Activated CD8-positive, alpha-beta memory T cell treated with anti-CD3 and anti-CD28 coated beads, Interleukin-2, amount 10 ng/mL, durations not matched to agents 7 days and 5 days (primary cell): Measurements from ENCODE around the gene SHROOM3. TPM values are rescaled to one million over a fixed set of nuclear protein-coding genes. Genes with fewer than 3 reads are reported as not detected.
A peak's percentile ranks its signal among the peaks of the same experiment; 100 is the strongest.

Experiments
- ATAC-seq: fragments of 150-1000 bp; cut with Tn5 transposase; one replicate; pipeline ENCODE4 v1.10.0; 2021; ENCODE audit warnings: moderate library complexity
- CTCF ChIA-PET: fragments of 350-600 bp; sonication (Branson Sonifier 250); formaldehyde crosslinking; loops from one replicate; lab custom pipeline; 2021; ENCODE audit warnings: antibody characterized with exemption; lab: Charles Lee
- DNase-seq: peaks from one replicate; pipeline ENCODE4 v3.0.0-alpha.2; 2020
- H3K27ac Mint-ChIP-seq: one replicate; pipeline ENCODE4 v1.8.0; 2021; ENCODE audit warnings: mild to moderate bottlenecking, mixed read lengths
- H3K27me3 Mint-ChIP-seq: one replicate; pipeline ENCODE4 v1.8.0; 2021; ENCODE audit warnings: mixed read lengths
- H3K36me3 Mint-ChIP-seq: one replicate; pipeline ENCODE4 v1.8.0; 2021; ENCODE audit warnings: mild to moderate bottlenecking, mixed read lengths
- H3K4me1 Mint-ChIP-seq: one replicate; pipeline ENCODE4 v1.8.0; 2021; ENCODE audit warnings: mixed read lengths
- H3K4me3 Mint-ChIP-seq: one replicate; pipeline ENCODE4 v1.8.0; 2021; ENCODE audit warnings: mild to moderate bottlenecking, moderate library complexity, mixed read lengths
- H3K9me3 Mint-ChIP-seq: one replicate; pipeline ENCODE4 v1.8.0; 2022; ENCODE audit warnings: low read depth, mixed read lengths
- total RNA-seq, 2 experiments: library from RNA; stranded (reverse); gene quantifications; one replicate each; pipeline ENCODE4 v1.2.3, GENCODE V29; 2021

Gene SHROOM3
- total RNA-seq, 2 experiments from 2014 or later = 0.09 TPM; not detected in 1

DNA sequence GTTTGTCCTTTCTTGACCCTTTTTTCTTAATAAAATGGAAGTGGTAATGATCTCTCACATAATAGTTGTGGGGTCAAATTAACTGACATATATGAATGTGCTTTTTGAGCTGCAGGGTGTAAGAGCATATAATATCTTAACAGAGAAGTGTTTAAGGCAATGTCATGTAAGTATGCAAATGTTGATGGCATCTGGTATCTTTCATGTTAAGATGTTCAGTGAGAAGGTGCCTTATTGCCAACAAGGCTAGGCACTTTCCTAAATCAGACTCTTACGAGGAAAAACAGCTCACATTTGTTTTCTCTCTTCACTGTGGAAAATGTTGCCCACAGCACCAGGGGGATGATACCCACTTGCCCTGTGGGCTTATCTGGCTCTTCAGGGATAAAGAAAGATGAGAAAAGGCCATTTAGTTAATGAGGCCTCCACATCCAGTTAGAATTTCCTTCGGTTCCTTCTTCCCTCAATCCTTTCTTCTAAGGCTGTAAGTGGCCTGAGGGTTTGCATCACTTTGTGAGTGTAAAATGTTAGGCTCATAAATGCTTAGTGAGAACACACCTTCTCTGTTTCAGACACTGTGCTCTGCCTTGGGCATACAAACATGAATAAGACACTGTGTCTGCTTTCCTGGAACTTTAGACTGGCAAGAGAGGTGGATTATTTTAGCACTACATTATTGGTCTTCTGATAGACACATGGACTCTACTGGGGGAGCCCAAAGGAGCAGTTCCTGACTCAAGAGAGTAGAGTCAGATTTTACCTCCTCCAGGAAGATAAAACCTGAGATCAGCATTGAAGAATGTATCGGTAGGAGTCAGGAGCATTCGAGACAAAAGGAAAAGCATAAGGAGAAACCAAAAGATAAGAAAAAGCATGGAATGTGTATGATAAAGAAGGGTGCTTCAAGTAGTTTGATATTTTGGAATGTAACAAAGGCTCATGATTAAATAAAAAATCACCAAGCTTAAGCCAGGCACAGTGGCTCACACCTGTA lies 327.4 kb downstream of the SHROOM3 start:
- Mint-ChIP-seq H3K9me3 (no peaks in the 10 kb centered on the region), H3K4me3 (no peak overlapping the region), H3K27me3 (peaks cover 39% of the 10 kb centered on the region), H3K27ac (no peak overlapping the region), H3K36me3 (no peaks in the 10 kb centered on the region), H3K4me1 (peaks cover 19% of the 10 kb centered on the region)
- ATAC-seq (no peak), DNase-seq (no peak)
- CTCF ChIA-PET = no interaction called here

DNA sequence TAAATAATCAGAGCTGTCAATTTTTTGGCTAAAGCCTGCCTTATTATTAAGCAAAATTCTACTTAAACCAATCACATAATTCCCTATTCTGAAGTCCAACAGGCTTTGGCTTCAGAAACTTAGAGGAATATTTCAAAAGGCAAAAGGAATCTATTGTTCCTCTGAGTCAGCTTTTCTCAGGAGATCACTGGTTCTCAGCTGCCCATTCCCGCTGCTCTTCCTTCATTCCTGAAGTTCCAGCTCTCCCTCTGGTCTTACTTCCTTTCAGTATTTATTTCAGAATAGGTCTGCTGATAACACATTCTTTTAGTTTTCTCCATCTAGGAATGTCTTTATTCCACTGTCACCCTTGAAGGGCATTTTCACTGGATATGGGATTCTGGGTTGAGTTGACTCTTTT lies 329.2 kb downstream of the SHROOM3 start:
- DNase-seq (no peak), ATAC-seq (no peak)
- Mint-ChIP-seq H3K27me3 (peaks cover 40% of the 10 kb centered on the region), H3K36me3 (no peaks in the 10 kb centered on the region), H3K4me1 (peaks cover 11% of the 10 kb centered on the region), H3K27ac (no peak overlapping the region), H3K9me3 (no peaks in the 10 kb centered on the region), H3K4me3 (no peak overlapping the region)
- CTCF ChIA-PET = interaction anchor here (1.3 kb wide), 1 partner anchor 26 kb away, joined by 3 read pairs; no protein-coding TSS in a partner anchor

DNA sequence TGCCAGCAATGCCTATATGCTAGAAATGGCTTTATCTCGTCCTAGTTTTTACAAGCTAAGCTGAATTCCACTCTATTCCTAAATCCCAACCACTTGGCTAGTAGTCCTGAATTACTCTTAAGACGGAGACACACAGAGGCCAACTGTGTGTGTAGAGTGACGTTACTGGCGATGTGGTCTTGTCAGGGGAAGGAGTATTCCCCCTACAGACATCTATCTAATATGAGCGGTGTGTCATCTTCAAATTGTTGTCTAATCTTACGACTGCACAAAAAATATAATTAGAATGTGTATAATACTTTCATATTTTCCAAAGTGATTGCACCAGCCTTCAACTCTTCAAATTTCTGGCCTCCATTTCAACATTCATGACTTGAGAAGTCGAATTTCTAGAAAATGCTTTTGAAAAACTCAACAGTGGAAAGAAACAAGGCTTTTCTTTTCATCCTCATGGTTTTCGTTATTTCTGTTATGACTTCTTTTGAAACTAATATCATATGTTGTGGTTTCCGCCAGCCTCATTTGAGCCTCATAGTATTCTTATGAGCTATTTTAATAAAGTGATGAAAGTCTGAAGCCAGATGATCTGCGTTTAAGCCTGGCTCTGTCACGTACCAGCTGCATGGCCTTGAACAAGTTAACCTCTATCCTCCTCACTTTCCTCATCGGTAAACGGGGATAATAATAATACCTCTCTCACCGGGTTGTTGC lies 330.6 kb downstream of the SHROOM3 start:
- no peaks in the 10 kb centered on the region for H3K9me3 Mint-ChIP-seq
- H3K4me3 Mint-ChIP-seq = no peak overlapping the region
- no peaks in the 10 kb centered on the region for H3K36me3 Mint-ChIP-seq
- H3K27ac Mint-ChIP-seq = no peak overlapping the region
- CTCF ChIA-PET = interaction anchor here (1.0 kb wide), 1 partner anchor 18 kb away, joined by 3 read pairs; no protein-coding TSS in a partner anchor
- ATAC-seq = peak; percentile 49
- H3K4me1 Mint-ChIP-seq = peaks cover 7% of the 10 kb centered on the region
- peaks cover 34% of the 10 kb centered on the region for H3K27me3 Mint-ChIP-seq
- DNase-seq = no peak

GRCh38 chr4:76767983-76768382 lies 333.0 kb downstream of the SHROOM3 start:
- Mint-ChIP-seq H3K27me3 (peaks cover 14% of the 10 kb centered on the region), H3K9me3 (peaks cover 2% of the 10 kb centered on the region), H3K27ac (no peak overlapping the region), H3K36me3 (no peaks in the 10 kb centered on the region), H3K4me3 (no peak overlapping the region), H3K4me1 (peaks cover 11% of the 10 kb centered on the region)
- ATAC-seq (no peak), DNase-seq (no peak)
- CTCF ChIA-PET = no interaction called here

DNA sequence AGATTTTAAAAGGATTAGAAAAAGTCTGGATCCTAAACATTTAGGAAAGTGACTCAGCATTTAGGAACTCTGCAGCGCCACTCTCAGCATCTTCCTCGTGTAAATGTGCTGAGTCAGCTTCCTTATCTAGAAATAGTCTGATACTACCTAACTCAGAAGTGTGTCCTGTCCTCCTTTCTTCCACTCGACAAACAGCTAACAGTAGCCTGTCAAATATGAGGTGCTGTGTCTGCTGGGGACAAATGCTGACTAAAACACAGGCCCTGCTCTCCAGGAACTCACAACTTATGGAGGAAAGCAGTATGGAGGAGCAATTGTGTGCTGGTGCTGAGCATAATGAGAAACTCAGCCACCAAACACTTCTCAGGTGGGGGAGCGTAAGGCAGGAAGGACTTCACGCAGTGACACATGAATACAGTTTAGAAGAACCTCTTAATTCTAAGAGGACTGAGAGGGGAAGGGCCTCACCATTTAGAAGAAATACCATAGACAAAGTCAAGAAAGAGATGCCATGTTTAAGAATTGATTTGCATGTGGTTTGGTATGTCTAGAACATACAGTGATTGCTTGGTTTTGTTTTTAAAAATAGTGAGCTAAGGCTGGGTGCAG lies 337.6 kb downstream of the SHROOM3 start:
- Mint-ChIP-seq H3K27ac (no peak overlapping the region), H3K4me1 (peaks cover 4% of the 10 kb centered on the region), H3K4me3 (no peak overlapping the region), H3K27me3 (peaks cover 14% of the 10 kb centered on the region), H3K36me3 (no peaks in the 10 kb centered on the region), H3K9me3 (peaks cover 2% of the 10 kb centered on the region)
- CTCF ChIA-PET = interaction anchor here (1.0 to 1.1 kb wide), 2 partner anchors 13 to 17 kb away, joined by 3 read pairs; no protein-coding TSS in a partner anchor
- DNase-seq (no peak), ATAC-seq (no peak)

DNA sequence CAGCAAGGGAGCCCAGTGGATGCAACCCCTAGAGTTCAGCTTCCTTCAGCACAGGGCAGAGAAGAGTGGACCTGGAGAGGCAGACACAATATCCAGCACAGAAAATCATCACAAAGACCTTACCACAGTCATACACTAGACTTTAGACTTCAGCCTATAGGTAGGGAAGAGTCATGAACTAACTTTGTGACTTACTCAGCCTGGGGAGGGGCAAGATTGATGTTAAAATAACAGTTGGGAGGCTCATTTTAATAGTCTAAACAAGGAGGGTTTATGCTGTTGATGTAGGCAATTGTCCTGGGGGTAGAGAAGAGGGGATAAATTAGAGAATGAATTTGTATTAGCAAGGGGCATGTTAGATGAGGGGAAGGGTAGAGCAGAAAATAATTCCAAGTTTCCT lies 338.7 kb downstream of the SHROOM3 start:
- Mint-ChIP-seq H3K27me3 (peaks cover 13% of the 10 kb centered on the region), H3K9me3 (peaks cover 2% of the 10 kb centered on the region), H3K27ac (no peak overlapping the region), H3K4me3 (no peak overlapping the region), H3K4me1 (peaks cover 4% of the 10 kb centered on the region), H3K36me3 (no peaks in the 10 kb centered on the region)
- CTCF ChIA-PET = interaction anchor here (1.1 kb wide), 1 partner anchor 18 kb away, joined by 3 read pairs; no protein-coding TSS in a partner anchor
- DNase-seq = no peak
- no peak for ATAC-seq

DNA sequence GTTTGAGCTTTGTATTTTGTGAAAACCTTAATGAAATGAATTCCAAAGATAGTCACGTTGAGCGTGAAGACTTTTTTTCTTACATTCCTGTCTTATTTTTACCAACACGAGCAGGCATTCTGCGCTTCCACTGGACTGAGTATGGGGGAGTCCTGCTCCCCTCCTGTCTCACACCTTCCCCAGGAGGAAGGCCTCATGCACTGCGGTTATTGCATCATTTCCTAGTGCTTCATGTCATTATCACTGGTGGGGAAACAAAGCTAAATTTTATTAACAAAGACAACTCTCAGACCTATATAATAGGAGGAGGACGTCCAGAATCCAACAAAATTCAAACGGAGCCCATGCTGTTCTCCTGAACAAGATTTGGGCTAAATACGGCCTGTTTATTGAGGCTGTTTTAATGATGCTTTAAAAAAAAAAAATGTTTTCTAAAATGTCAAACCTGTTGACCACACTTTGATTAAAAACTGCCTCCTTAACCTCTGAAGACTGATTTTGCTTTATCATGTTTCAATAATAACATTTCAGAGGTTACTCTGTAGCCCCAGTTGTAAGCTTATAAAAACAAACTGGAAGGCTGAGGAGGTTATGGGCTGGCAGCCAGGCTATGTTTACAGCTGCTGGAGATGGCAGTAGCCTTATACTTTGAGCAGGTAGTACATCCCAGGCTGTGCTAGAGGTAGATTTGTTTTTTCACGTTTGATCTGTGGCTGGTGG lies 344.9 kb downstream of the SHROOM3 start:
- no peak overlapping the region for H3K4me3 Mint-ChIP-seq

DNA sequence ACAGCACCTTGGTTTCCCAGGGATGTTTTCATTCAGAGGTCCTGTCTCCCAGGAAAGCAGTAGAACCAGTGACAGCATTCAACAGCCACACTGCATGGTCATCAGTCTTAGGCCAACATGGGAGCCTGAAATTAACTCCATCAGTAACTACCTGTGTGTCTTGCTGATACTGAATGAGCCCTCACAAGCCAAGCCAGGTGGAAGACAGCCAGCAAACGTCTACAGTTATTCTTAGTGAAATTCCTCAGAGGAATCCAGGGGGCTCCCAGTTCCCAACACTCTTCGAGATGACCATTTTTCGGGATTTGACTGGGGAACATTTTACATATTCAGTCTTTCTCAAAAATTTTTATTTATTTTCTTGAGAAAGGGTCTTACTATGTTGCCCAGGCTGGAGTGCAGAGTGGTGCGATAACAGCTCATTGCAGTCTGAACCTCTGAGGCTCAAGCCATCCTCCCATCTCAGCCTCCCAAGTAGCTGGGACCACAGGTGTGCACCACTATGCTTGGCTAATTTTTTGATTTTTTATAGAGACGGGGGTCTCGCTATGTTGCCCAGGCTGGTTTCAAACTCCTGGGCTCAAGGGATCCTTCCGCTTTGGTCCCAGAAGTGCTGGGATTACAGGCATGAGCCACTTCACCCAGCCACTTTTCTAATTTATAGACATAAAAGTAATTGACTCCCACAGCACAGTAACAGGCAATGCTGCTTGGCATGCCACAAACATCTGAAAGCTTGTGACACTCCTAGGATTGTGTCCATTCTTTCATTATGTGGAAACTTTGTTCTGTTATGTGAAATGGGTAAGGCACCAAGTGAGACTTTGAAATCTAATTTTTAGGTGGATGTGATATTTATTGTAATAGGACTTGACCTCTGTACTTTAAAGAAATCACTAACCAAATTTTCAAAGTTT lies 346.0 kb downstream of the SHROOM3 start:
- no peak for ATAC-seq
- no peaks in the 10 kb centered on the region for H3K9me3 Mint-ChIP-seq
- H3K27ac Mint-ChIP-seq = no peak overlapping the region
- DNase-seq = no peak
- peaks cover 25% of the 10 kb centered on the region for H3K27me3 Mint-ChIP-seq
- H3K36me3 Mint-ChIP-seq = peaks cover 7% of the 10 kb centered on the region
- no peak overlapping the region for H3K4me3 Mint-ChIP-seq
- H3K4me1 Mint-ChIP-seq = peaks cover 10% of the 10 kb centered on the region
- CTCF ChIA-PET = no interaction called here

More for the DNA sequence above, 344.9 kb downstream of the SHROOM3 start:
- no peak overlapping the region for H3K27ac Mint-ChIP-seq
- ATAC-seq (no peak), DNase-seq (no peak)
- H3K36me3 Mint-ChIP-seq = peaks cover 5% of the 10 kb centered on the region
- peaks cover 10% of the 10 kb centered on the region for H3K4me1 Mint-ChIP-seq
- no peaks in the 10 kb centered on the region for H3K9me3 Mint-ChIP-seq
- CTCF ChIA-PET = no interaction called here
- H3K27me3 Mint-ChIP-seq = peaks cover 23% of the 10 kb centered on the region

DNA sequence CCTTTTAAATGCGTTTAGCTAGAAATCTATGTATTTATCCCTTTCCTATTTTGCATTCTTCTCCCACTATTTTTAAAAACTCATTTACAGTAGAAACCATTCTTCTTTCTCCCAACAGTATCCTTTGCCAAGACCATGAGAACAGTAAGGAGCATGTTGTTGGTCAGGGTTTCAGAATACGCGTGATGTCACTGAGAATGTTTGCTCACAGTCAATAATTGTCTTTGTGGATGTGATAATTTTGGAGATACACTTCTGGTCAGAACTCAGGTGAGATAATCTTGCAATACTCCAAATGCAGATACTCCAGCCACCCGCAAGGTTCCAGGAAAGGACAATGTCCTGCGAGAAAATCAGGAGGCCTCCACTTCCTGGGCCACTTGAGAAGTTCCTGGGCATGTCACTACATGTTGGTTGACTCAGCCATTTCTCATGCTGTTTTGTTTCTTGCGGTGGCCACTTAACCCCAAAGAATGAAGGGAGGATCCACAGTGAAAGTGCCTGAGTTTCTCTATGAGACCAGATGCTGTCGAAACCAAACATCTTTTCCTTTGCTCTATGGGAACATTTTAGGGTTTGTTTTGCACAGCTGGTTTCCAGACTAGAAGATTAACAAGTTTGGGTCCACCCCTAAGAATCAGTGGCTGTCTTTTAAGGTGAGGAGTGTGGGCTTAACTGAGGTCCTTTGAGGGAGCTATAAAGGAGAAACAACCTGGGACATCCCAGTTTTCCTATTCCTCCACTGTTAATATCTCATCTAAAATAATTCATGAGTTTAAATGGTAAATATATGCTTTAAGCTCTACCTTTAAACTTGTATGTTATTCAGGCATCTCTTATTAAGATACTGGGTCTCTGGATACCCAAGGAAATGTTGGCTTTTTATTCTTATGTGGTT lies 346.9 kb downstream of the SHROOM3 start:
- Mint-ChIP-seq H3K36me3 (peaks cover 7% of the 10 kb centered on the region), H3K4me3 (no peak overlapping the region), H3K4me1 (peaks cover 10% of the 10 kb centered on the region), H3K9me3 (no peaks in the 10 kb centered on the region), H3K27ac (no peak overlapping the region), H3K27me3 (peaks cover 24% of the 10 kb centered on the region)
- ATAC-seq (no peak), DNase-seq (no peak)
- CTCF ChIA-PET = no interaction called here

DNA sequence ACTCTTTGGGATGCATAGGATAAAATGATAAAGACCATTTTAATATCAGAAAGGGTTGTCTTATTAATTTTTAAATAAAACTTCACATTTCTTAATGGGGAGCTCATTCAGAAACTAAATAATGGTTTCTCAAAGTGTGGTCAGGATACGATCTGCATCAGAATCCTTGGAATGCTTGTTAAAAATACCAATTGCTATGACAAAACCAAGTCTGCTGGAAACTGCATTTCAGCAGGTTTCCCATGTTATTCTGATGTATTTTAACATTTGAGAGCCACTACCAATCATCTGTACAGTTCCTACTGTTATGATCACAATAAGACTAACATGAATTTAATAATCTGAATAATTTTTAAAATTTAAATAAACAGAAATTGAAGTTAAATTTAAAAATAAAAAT lies 347.8 kb downstream of the SHROOM3 start:
- peaks cover 7% of the 10 kb centered on the region for H3K36me3 Mint-ChIP-seq
- H3K27me3 Mint-ChIP-seq = peaks cover 24% of the 10 kb centered on the region
- peaks cover 10% of the 10 kb centered on the region for H3K4me1 Mint-ChIP-seq
- ATAC-seq (no peak), DNase-seq (no peak)
- no peak overlapping the region for H3K4me3 Mint-ChIP-seq
- H3K27ac Mint-ChIP-seq = no peak overlapping the region
- CTCF ChIA-PET = interaction anchor here (1.6 kb wide), 1 partner anchor 17 kb away, joined by 3 read pairs; no protein-coding TSS in a partner anchor
- no peaks in the 10 kb centered on the region for H3K9me3 Mint-ChIP-seq

DNA sequence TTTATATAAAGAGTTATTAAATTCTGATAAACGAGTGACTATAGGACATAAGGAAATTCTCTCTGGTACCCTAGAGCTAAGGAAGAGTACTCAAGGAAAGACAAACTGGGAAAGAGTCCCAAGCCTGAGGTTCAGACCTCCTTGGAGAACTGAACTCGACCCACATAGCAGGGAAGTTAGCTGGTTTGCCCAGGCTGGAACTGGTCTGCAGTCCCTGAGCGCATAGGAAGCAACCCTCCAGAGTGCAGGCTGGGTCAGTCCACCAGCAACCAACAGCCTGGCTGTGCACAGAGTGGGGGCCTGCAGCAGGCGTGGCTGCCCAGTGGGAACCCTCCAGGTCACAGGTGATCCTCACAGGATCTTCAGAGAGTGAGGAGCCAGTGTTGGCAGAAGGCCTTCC lies 348.8 kb downstream of the SHROOM3 start:
- H3K36me3 Mint-ChIP-seq = peaks cover 7% of the 10 kb centered on the region
- no peak for ATAC-seq
- H3K4me3 Mint-ChIP-seq = no peak overlapping the region
- H3K9me3 Mint-ChIP-seq = no peaks in the 10 kb centered on the region
- CTCF ChIA-PET = interaction anchor here (1.6 kb wide), 1 partner anchor 18 kb away, joined by 3 read pairs; no protein-coding TSS in a partner anchor
- peaks cover 21% of the 10 kb centered on the region for H3K27me3 Mint-ChIP-seq
- no peak overlapping the region for H3K27ac Mint-ChIP-seq
- DNase-seq = no peak
- H3K4me1 Mint-ChIP-seq = peaks cover 14% of the 10 kb centered on the region
